ENCODE results near the gene VLDLR. TPM values are rescaled to one million over a fixed set of nuclear protein-coding genes. Genes with fewer than 3 reads are reported as not detected.
"Not testable (repeated sequence)": the region's sequence is repeated elsewhere in the genome, so short reads cannot be mapped to it uniquely, and the experiment has no call there.

Gene VLDLR
- total RNA-seq, 1 donor from 2014 or later = 4.9 TPM

GRCh38 chr9:2677915-2678889 is 56.6 kb downstream of the VLDLR start:
- Mint-ChIP-seq H3K36me3 (ENCODE audit: low read depth) (no peaks in the 10 kb centered on the region), H3K4me3 (no peak overlapping the region), H3K27ac (no peak overlapping the region), H3K4me1 (ENCODE audit: low read depth) (no peaks in the 10 kb centered on the region), H3K9me3 (no peaks in the 10 kb centered on the region), H3K27me3 (ENCODE audit: insufficient read depth) (peaks cover 4% of the 10 kb centered on the region)
- DNase-seq (ENCODE audit: low spot score) = no peak
- intact Hi-C loops (cut with micrococcal nuclease) = no loop called here

GRCh38 chr9:2679011-2679410 is 57.4 kb downstream of the VLDLR start:
- DNase-seq (ENCODE audit: low spot score) = no peak
- Mint-ChIP-seq H3K27me3 (ENCODE audit: insufficient read depth) (peaks cover 4% of the 10 kb centered on the region), H3K9me3 (no peaks in the 10 kb centered on the region), H3K27ac (no peak overlapping the region), H3K36me3 (ENCODE audit: low read depth) (no peaks in the 10 kb centered on the region), H3K4me1 (ENCODE audit: low read depth) (no peaks in the 10 kb centered on the region), H3K4me3 (no peak overlapping the region)
- intact Hi-C loops (cut with micrococcal nuclease) = no loop called here

GRCh38 chr9:2681981-2682380 is 60.4 kb downstream of the VLDLR start:
- no peaks in the 10 kb centered on the region for H3K4me1 Mint-ChIP-seq (ENCODE audit: low read depth)
- no peak for DNase-seq (ENCODE audit: low spot score)
- H3K27ac Mint-ChIP-seq = no peak overlapping the region
- no peaks in the 10 kb centered on the region for H3K9me3 Mint-ChIP-seq
- intact Hi-C loops (cut with micrococcal nuclease) = no loop called here
- H3K27me3 Mint-ChIP-seq (ENCODE audit: insufficient read depth) = peaks cover 6% of the 10 kb centered on the region
- H3K4me3 Mint-ChIP-seq = no peak overlapping the region
- H3K36me3 Mint-ChIP-seq (ENCODE audit: low read depth) = no peaks in the 10 kb centered on the region

- no peaks in the 10 kb centered on the region for H3K36me3 Mint-ChIP-seq (ENCODE audit: low read depth)
- intact Hi-C loops (cut with micrococcal nuclease) = no loop called here
- H3K27ac Mint-ChIP-seq = no peak overlapping the region
Observed at GRCh38 chr9:2686911-2687310, 65.3 kb downstream of the VLDLR start.

GRCh38 chr9:2688636-2689035 is 67.0 kb downstream of the VLDLR start:
- H3K27ac Mint-ChIP-seq = no peak overlapping the region
- no peak overlapping the region for H3K4me3 Mint-ChIP-seq
- H3K27me3 Mint-ChIP-seq (ENCODE audit: insufficient read depth) = peaks cover 2% of the 10 kb centered on the region
- H3K36me3 Mint-ChIP-seq (ENCODE audit: low read depth) = no peaks in the 10 kb centered on the region
- H3K4me1 Mint-ChIP-seq (ENCODE audit: low read depth) = no peaks in the 10 kb centered on the region
- DNase-seq (ENCODE audit: low spot score) = no peak
- intact Hi-C loops (cut with micrococcal nuclease) = no loop called here
- no peaks in the 10 kb centered on the region for H3K9me3 Mint-ChIP-seq

More at GRCh38 chr9:2686911-2687310, 65.3 kb downstream of the VLDLR start:
- no peak overlapping the region for H3K4me3 Mint-ChIP-seq
- no peak for DNase-seq (ENCODE audit: low spot score)
- no peaks in the 10 kb centered on the region for H3K9me3 Mint-ChIP-seq
- H3K27me3 Mint-ChIP-seq (ENCODE audit: insufficient read depth) = peaks cover 2% of the 10 kb centered on the region
- no peaks in the 10 kb centered on the region for H3K4me1 Mint-ChIP-seq (ENCODE audit: low read depth)

GRCh38 chr9:2691212-2691611 is 69.6 kb downstream of the VLDLR start:
- Mint-ChIP-seq H3K9me3 (no peaks in the 10 kb centered on the region), H3K4me1 (ENCODE audit: low read depth) (no peaks in the 10 kb centered on the region), H3K36me3 (ENCODE audit: low read depth) (no peaks in the 10 kb centered on the region), H3K27me3 (ENCODE audit: insufficient read depth) (no peaks in the 10 kb centered on the region), H3K27ac (no peak overlapping the region), H3K4me3 (no peak overlapping the region)
- intact Hi-C loops (cut with micrococcal nuclease) = no loop called here
- no peak for DNase-seq (ENCODE audit: low spot score)

- Mint-ChIP-seq H3K4me3 (no peak overlapping the region), H3K27me3 (ENCODE audit: insufficient read depth) (no peaks in the 10 kb centered on the region), H3K9me3 (no peaks in the 10 kb centered on the region), H3K27ac (no peak overlapping the region), H3K36me3 (ENCODE audit: low read depth) (no peaks in the 10 kb centered on the region), H3K4me1 (ENCODE audit: low read depth) (no peaks in the 10 kb centered on the region)
- no peak for DNase-seq (ENCODE audit: low spot score)
- intact Hi-C loops (cut with micrococcal nuclease) = no loop called here
Observed at GRCh38 chr9:2691626-2692025, 70.0 kb downstream of the VLDLR start.

GRCh38 chr9:2693056-2693455 is 71.5 kb downstream of the VLDLR start:
- no peaks in the 10 kb centered on the region for H3K4me1 Mint-ChIP-seq (ENCODE audit: low read depth)
- DNase-seq (ENCODE audit: low spot score) = no peak
- no peak overlapping the region for H3K4me3 Mint-ChIP-seq
- no peak overlapping the region for H3K27ac Mint-ChIP-seq
- intact Hi-C loops (cut with micrococcal nuclease) = no loop called here
- H3K9me3 Mint-ChIP-seq = no peaks in the 10 kb centered on the region
- no peaks in the 10 kb centered on the region for H3K27me3 Mint-ChIP-seq (ENCODE audit: insufficient read depth)
- no peaks in the 10 kb centered on the region for H3K36me3 Mint-ChIP-seq (ENCODE audit: low read depth)

GRCh38 chr9:2697492-2697891 is 75.9 kb downstream of the VLDLR start:
- DNase-seq (ENCODE audit: low spot score) = no peak
- intact Hi-C loops (cut with micrococcal nuclease) = no loop called here
- no peaks in the 10 kb centered on the region for H3K36me3 Mint-ChIP-seq (ENCODE audit: low read depth)
- H3K9me3 Mint-ChIP-seq = no peaks in the 10 kb centered on the region
- no peak overlapping the region for H3K4me3 Mint-ChIP-seq
- no peak overlapping the region for H3K27ac Mint-ChIP-seq
- H3K4me1 Mint-ChIP-seq (ENCODE audit: low read depth) = no peaks in the 10 kb centered on the region
- H3K27me3 Mint-ChIP-seq (ENCODE audit: insufficient read depth) = no peaks in the 10 kb centered on the region

- intact Hi-C loops (cut with micrococcal nuclease) = no loop called here
- H3K4me1 Mint-ChIP-seq (ENCODE audit: low read depth) = no peaks in the 10 kb centered on the region
- H3K27ac Mint-ChIP-seq = no peak overlapping the region
- H3K27me3 Mint-ChIP-seq (ENCODE audit: insufficient read depth) = no peaks in the 10 kb centered on the region
- DNase-seq (ENCODE audit: low spot score) = no peak
- no peaks in the 10 kb centered on the region for H3K9me3 Mint-ChIP-seq
- H3K36me3 Mint-ChIP-seq (ENCODE audit: low read depth) = no peaks in the 10 kb centered on the region
- no peak overlapping the region for H3K4me3 Mint-ChIP-seq
Observed at GRCh38 chr9:2700398-2700797, 78.8 kb downstream of the VLDLR start.

- no peak overlapping the region for H3K27ac Mint-ChIP-seq
- H3K9me3 Mint-ChIP-seq = no peaks in the 10 kb centered on the region
- DNase-seq (ENCODE audit: low spot score) = no peak
- intact Hi-C loops (cut with micrococcal nuclease) = no loop called here
- H3K4me3 Mint-ChIP-seq = no peak overlapping the region
- H3K4me1 Mint-ChIP-seq (ENCODE audit: low read depth) = no peaks in the 10 kb centered on the region
- H3K27me3 Mint-ChIP-seq (ENCODE audit: insufficient read depth) = no peaks in the 10 kb centered on the region
- H3K36me3 Mint-ChIP-seq (ENCODE audit: low read depth) = no peaks in the 10 kb centered on the region
Observed at GRCh38 chr9:2700909-2701550, 79.4 kb downstream of the VLDLR start.

GRCh38 chr9:2704504-2704903 is 82.9 kb downstream of the VLDLR start:
- Mint-ChIP-seq H3K9me3 (peaks cover 6% of the 10 kb centered on the region), H3K4me1 (ENCODE audit: low read depth) (no peaks in the 10 kb centered on the region), H3K27ac (no peak overlapping the region), H3K4me3 (no peak overlapping the region), H3K36me3 (ENCODE audit: low read depth) (no peaks in the 10 kb centered on the region), H3K27me3 (ENCODE audit: insufficient read depth) (no peaks in the 10 kb centered on the region)
- intact Hi-C loops (cut with micrococcal nuclease) = no loop called here
- DNase-seq (ENCODE audit: low spot score) = no peak

- H3K4me3 Mint-ChIP-seq; H3K4me1 Mint-ChIP-seq (ENCODE audit: low read depth); H3K36me3 Mint-ChIP-seq (ENCODE audit: low read depth); intact Hi-C loops (cut with micrococcal nuclease); DNase-seq (ENCODE audit: low spot score); H3K27ac Mint-ChIP-seq; H3K9me3 Mint-ChIP-seq; H3K27me3 Mint-ChIP-seq (ENCODE audit: insufficient read depth): not testable (repeated sequence)
Observed at GRCh38 chr9:2707256-2707655, 85.7 kb downstream of the VLDLR start.

Data from activated T-helper 1 cell treated with anti-CD3 and anti-CD28 coated beads, Interleukin-12 subunit alpha, Interleukin-12 subunit beta, Interleukin-2, Interleukin-4 antibody, amounts not matched to agents 30 ng/mL and 10 ng/mL and 1 ng/mL, durations not matched to agents 14 hours and 24 hours and 36 hours (primary cell).